HEK293 (cell line): ENCODE data around the gene EFCC1.

Source experiments
- CTCF ChIA-PET: fragments of 350-600 bp; formaldehyde crosslinking; extraction: SDS; loops from one replicate; lab custom pipeline; 2021; ENCODE audit warnings: antibody characterized with exemption; lab: Yijun Ruan, JAX
- POLR2A ChIA-PET: fragments of 300-600 bp; formaldehyde crosslinking; extraction: SDS; loops from one replicate; lab custom pipeline; 2020; ENCODE audit warnings: antibody characterized with exemption, inconsistent platforms; lab: Yijun Ruan, JAX
- H3K27ac ChIP-seq: fragments of 200-500 bp; sonication (Bioruptor generic); 2 replicates; pipeline ENCODE4 v1.5.1; 2014; ENCODE audit warnings: low read depth, low read length, control low read depth, inconsistent platforms; ENCODE audit errors: extremely low read depth
- H3K36me3 ChIP-seq, 2 experiments: fragments of 200-500 bp in 1 of 2; sonication (Bioruptor generic) in 1 of 2; 1 replicate in 1 of 2; 2 replicates in 1 of 2; pipeline ENCODE4 v1.5.1; 2014 to 2017; ENCODE audit warnings: inconsistent platforms in 2 of 2, low read length in 2 of 2; ENCODE audit not compliant: control insufficient read depth in 2 of 2, insufficient read depth in 1 of 2
- H3K4me1 ChIP-seq: fragments of 200-500 bp; sonication (Bioruptor generic); 2 replicates; pipeline ENCODE4 v1.5.1; 2014; ENCODE audit warnings: mild to moderate bottlenecking, low read length, inconsistent platforms; ENCODE audit not compliant: control insufficient read depth, insufficient read depth
- H3K4me3 ChIP-seq: 2 replicates; pipeline ENCODE4 v1.5.1; 2011; ENCODE audit warnings: low read depth, mild to moderate bottlenecking, control low read depth, low read length, moderate library complexity
- H3K9me3 ChIP-seq: fragments of 200-500 bp; sonication (Bioruptor generic); 2 replicates; pipeline ENCODE4 v1.5.1; 2014; ENCODE audit warnings: low read depth, low read length, inconsistent platforms; ENCODE audit not compliant: control insufficient read depth, insufficient read depth
- HOXA7 ChIP-seq: sonication (generic); formaldehyde crosslinking; IDR thresholded peaks from 2 replicates; pipeline ENCODE4 v1.8.1; 2022; ENCODE audit warnings: missing genetic modification reagents, borderline replicate concordance
- KLF8 ChIP-seq: fragments of 450-650 bp; formaldehyde crosslinking; IDR thresholded peaks from 2 replicates; pipeline ENCODE4 v1.5.1; 2016; ENCODE audit warnings: missing biosample characterization, missing genetic modification characterization
- ZBTB11 ChIP-seq: fragments of 450-650 bp; formaldehyde crosslinking; conservative IDR thresholded peaks from 2 replicates; pipeline ENCODE4 v1.5.1; 2016; ENCODE audit warnings: low read depth, missing biosample characterization, missing genetic modification characterization
- ZFP41 ChIP-seq: fragments of 450-650 bp; formaldehyde crosslinking; IDR thresholded peaks from 2 replicates; pipeline ENCODE4 v1.5.1; 2016; ENCODE audit warnings: missing biosample characterization, missing genetic modification characterization, borderline replicate concordance
- ZNF132 ChIP-seq: fragments of 450-650 bp; formaldehyde crosslinking; IDR thresholded peaks from 2 replicates; pipeline ENCODE4 v1.5.1; 2017; ENCODE audit warnings: missing biosample characterization, missing genetic modification characterization, borderline replicate concordance
- ZNF202 ChIP-seq: fragments of 450-650 bp; formaldehyde crosslinking; IDR thresholded peaks from 2 replicates; pipeline ENCODE4 v1.5.1; 2016; ENCODE audit warnings: missing biosample characterization, missing genetic modification characterization, borderline replicate concordance
- ZNF239 ChIP-seq: fragments of 450-650 bp; formaldehyde crosslinking; IDR thresholded peaks from 2 replicates; pipeline ENCODE4 v1.5.1; 2016; ENCODE audit warnings: missing biosample characterization, missing genetic modification characterization
- ZNF266 ChIP-seq: fragments of 450-650 bp; formaldehyde crosslinking; IDR thresholded peaks from 2 replicates; pipeline ENCODE4 v1.5.1; 2016; ENCODE audit warnings: missing biosample characterization, missing genetic modification characterization, low read depth
- ZNF488 ChIP-seq: fragments of 450-650 bp; formaldehyde crosslinking; IDR thresholded peaks from 2 replicates; pipeline ENCODE4 v1.5.1; 2016; ENCODE audit warnings: missing biosample characterization, missing genetic modification characterization
- ZNF558 ChIP-seq: fragments of 450-650 bp; formaldehyde crosslinking; IDR thresholded peaks from 2 replicates; pipeline ENCODE4 v1.5.1; 2016; ENCODE audit warnings: missing biosample characterization, missing genetic modification characterization
- ZNF624 ChIP-seq: fragments of 450-650 bp; formaldehyde crosslinking; IDR thresholded peaks from 2 replicates; pipeline ENCODE4 v1.5.1; 2017; ENCODE audit warnings: missing biosample characterization, missing genetic modification characterization
- TF ChIP-seq, protein P1 (sequence below): fragments of 450-650 bp; formaldehyde crosslinking; IDR thresholded peaks from 2 replicates; pipeline ENCODE4 v1.5.1; 2016; ENCODE audit warnings: missing biosample characterization, missing genetic modification characterization
- TF ChIP-seq, protein P2 (sequence below): fragments of 450-650 bp; formaldehyde crosslinking; IDR thresholded peaks from 2 replicates; pipeline ENCODE4 v1.5.1; 2016; ENCODE audit warnings: missing biosample characterization, missing genetic modification characterization

The EFCC1 gene

GRCh38 chr3:129078510-129078909 lies 77.4 kb downstream of the EFCC1 start (continued):
- TF ChIP-seq, protein P1, sequence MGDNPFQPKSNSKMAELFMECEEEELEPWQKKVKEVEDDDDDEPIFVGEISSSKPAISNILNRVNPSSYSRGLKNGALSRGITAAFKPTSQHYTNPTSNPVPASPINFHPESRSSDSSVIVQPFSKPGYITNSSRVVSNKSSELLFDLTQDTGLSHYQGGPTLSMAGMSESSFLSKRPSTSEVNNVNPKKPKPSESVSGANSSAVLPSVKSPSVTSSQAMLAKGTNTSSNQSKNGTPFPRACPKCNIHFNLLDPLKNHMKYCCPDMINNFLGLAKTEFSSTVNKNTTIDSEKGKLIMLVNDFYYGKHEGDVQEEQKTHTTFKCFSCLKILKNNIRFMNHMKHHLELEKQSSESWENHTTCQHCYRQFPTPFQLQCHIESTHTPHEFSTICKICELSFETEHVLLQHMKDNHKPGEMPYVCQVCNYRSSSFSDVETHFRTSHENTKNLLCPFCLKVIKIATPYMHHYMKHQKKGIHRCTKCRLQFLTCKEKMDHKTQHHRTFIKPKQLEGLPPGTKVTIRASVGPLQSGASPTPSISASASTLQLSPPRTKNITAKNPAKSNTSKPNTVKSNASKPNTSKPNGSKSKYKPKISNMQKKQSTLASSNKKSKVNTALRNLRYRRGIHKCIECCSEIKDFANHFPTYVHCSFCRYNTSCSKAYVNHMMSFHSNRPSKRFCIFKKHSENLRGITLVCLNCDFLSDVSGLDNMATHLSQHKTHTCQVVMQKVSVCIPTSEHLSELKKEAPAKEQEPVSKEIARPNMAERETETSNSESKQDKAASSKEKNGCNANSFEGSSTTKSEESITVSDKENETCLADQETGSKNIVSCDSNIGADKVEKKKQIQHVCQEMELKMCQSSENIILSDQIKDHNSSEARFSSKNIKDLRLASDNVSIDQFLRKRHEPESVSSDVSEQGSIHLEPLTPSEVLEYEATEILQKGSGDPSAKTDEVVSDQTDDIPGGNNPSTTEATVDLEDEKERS, result no peak
- TF ChIP-seq ZBTB11 (tag by site-specific recombination) (no peak), HOXA7 (no peak), ZFP41 (tag by site-specific recombination) (no peak)

DNA sequence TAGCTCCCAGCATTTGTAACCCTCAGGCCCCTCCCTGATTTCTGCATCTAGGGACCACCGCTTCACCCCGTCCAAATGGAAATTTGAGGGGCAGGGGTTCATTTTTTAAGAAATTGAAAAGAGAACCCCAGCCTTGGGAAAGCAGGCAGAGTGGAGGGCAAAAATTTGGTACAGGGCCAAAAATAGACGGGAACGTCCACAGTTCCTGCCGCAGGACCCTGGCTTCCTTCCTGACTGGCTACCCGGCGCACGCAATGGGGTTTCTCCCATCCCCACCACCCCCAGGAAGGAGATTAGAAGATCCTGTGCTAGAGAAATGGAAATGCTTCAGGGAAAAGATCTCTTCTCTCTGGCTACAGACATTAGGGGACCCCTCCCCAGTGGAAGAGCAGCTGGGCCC lies 80.4 kb downstream of the EFCC1 start:
- Histone ChIP-seq H3K36me3 (no peaks in the 10 kb centered on the region), H3K9me3 (no peaks in the 10 kb centered on the region), H3K27ac (no peak overlapping the region), H3K4me3 (no peak overlapping the region), H3K4me1 (no peaks in the 10 kb centered on the region)
- POLR2A ChIA-PET, result no interaction called here
- CTCF ChIA-PET, result no interaction called here
- TF ChIP-seq ZNF558 (tag by site-specific recombination) (no peak), ZNF624 (tag by site-specific recombination) (no peak), ZNF132 (tag by site-specific recombination) (no peak), KLF8 (tag by site-specific recombination) (no peak), ZNF202 (tag by site-specific recombination) (no peak), ZNF488 (tag by site-specific recombination) (no peak), ZBTB11 (tag by site-specific recombination) (no peak), ZNF266 (tag by site-specific recombination) (no peak), ZNF239 (tag by site-specific recombination) (no peak)
- TF ChIP-seq, protein P2, sequence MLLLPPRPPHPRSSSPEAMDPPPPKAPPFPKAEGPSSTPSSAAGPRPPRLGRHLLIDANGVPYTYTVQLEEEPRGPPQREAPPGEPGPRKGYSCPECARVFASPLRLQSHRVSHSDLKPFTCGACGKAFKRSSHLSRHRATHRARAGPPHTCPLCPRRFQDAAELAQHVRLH (tag by site-specific recombination), result no peak
- TF ChIP-seq, all 188 proteins: peak for 0
